HG03521 (cell line): ENCODE measurements around the gene AKAP13.
"Not testable (repeated sequence)": the region's sequence is repeated elsewhere in the genome, so short reads cannot be mapped to it uniquely, and the experiment has no call there.

Experiments
- ATAC-seq: cut with Tn5 transposase; IDR thresholded peaks from one replicate; pipeline ENCODE4 v1.9.1; 2021; ENCODE audit warnings: mild to moderate bottlenecking, moderate library complexity; ENCODE audit not compliant: unreplicated experiment

Gene AKAP13

GRCh38 chr15:85642693-85643066, 262.3 kb downstream of the AKAP13 start:
- ATAC-seq: no peak

- peak; percentile 66 for ATAC-seq
Observed at GRCh38 chr15:85646538-85647091, 266.2 kb downstream of the AKAP13 start.

- ATAC-seq: no peak
Observed at GRCh38 chr15:85649372-85649771, 269.0 kb downstream of the AKAP13 start.

GRCh38 chr15:85651548-85651947, 271.1 kb downstream of the AKAP13 start:
- no peak for ATAC-seq

- no peak for ATAC-seq
Observed at GRCh38 chr15:85652457-85652856, 272.1 kb downstream of the AKAP13 start.

GRCh38 chr15:85657132-85657531, 276.7 kb downstream of the AKAP13 start:
- no peak for ATAC-seq

- no peak for ATAC-seq
Observed at GRCh38 chr15:85658816-85659215, 278.4 kb downstream of the AKAP13 start.

GRCh38 chr15:85661859-85662258, 281.5 kb downstream of the AKAP13 start:
- no peak for ATAC-seq

- not testable (repeated sequence) for ATAC-seq
Observed at GRCh38 chr15:85665677-85666076, 285.3 kb downstream of the AKAP13 start.

GRCh38 chr15:85667491-85668424, 287.4 kb downstream of the AKAP13 start:
- peak; percentile 90 for ATAC-seq

- ATAC-seq: no peak
Observed at GRCh38 chr15:85671156-85671555, 290.8 kb downstream of the AKAP13 start.

GRCh38 chr15:85672332-85673084, 292.1 kb downstream of the AKAP13 start:
- no peak for ATAC-seq

GRCh38 chr15:85673326-85673725, 292.9 kb downstream of the AKAP13 start:
- no peak for ATAC-seq

- no peak for ATAC-seq
Observed at GRCh38 chr15:85676342-85677098, 296.1 kb downstream of the AKAP13 start.

GRCh38 chr15:85679231-85679630, 298.8 kb downstream of the AKAP13 start:
- no peak for ATAC-seq

GRCh38 chr15:85681386-85681785, 301.0 kb downstream of the AKAP13 start:
- ATAC-seq: no peak

- no peak for ATAC-seq
Observed at GRCh38 chr15:85684174-85684710, 303.8 kb downstream of the AKAP13 start.

GRCh38 chr15:85685356-85685755, 305.0 kb downstream of the AKAP13 start:
- ATAC-seq: no peak

- ATAC-seq: no peak
Observed at GRCh38 chr15:85687329-85687728, 306.9 kb downstream of the AKAP13 start.

GRCh38 chr15:85688711-85689110, 308.3 kb downstream of the AKAP13 start:
- ATAC-seq: no peak

GRCh38 chr15:85689729-85690128, 309.3 kb downstream of the AKAP13 start:
- peak; percentile 53 for ATAC-seq
